GM19099 (cell line): ENCODE measurements around the gene TATDN3.

ENCODE experiments used
- POLR2A ChIP-seq: IDR thresholded peaks from 3 replicates; pipeline ENCODE4 v1.6.1; 2011; ENCODE audit warnings: low read depth; ENCODE audit not compliant: insufficient read length; ENCODE audit errors: extremely low read depth

TATDN3 gene

GRCh38 chr1:212771341-212771740, 20.4 kb upstream of the TATDN3 start:
- TF ChIP-seq POLR2A: no peak

DNA sequence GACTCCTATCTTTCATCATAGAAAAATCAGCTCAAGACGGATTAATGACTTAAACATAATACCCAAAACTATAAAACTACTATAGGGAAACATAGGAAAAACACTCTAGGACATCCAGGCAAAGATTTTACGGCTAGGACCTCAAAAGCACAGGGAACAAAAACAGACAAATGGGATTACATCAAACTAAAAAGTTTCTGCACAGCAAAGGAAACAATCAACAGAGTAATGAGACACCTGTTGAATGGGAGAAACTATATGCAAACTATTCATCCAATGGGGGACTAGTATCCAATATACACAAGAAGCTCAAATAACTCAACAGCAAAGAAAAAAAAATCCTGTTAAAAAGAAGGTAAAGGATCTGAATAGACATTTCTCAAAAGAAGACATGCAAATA, 18.7 kb upstream of the TATDN3 start:
- no peak for TF ChIP-seq POLR2A

- TF ChIP-seq POLR2A: no peak
Measured at GRCh38 chr1:212774584-212774983, 17.1 kb upstream of the TATDN3 start.

- no peak for TF ChIP-seq POLR2A
Measured at GRCh38 chr1:212775241-212775640, 16.5 kb upstream of the TATDN3 start.

GRCh38 chr1:212777151-212777550, 14.5 kb upstream of the TATDN3 start:
- TF ChIP-seq POLR2A: no peak

DNA sequence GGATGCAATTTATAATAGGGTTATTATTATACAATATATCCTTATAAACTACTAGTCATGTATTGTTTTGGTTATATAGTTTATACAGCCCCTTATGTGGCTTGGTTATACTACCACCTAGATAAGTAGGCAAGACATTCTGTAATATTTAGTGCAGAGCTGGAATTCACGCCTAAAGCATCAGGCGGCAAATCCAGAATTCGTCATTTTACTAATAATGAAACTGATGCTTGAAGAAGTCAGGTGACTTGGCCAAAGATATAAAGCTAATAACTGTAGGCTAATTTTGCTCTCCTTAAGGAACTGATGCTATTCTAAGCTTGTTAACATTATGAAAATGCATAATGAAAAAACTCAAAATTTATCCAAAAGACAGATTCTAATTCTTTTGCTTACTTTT, 10.9 kb upstream of the TATDN3 start:
- TF ChIP-seq POLR2A: no peak

DNA sequence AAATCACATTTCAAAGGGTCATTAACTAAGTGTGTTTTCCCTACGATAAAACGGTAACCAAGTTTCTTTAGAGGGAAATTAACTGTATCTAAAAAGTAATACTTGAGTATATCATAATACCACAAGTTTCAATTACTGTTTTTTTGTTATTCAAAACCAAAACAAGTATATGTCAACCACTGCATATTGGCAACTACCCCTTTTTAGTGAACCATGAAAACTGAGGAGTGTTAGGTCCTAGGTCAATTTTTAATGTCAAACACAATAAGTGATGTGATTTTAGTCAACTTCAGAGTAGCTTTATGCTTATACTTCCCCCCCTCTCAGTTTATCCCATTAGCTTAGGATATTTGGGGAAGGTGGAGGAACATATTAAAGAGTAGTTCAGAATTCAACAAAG, 10.5 kb upstream of the TATDN3 start:
- TF ChIP-seq POLR2A: no peak

- no peak for TF ChIP-seq POLR2A
Measured at GRCh38 chr1:212782422-212783154, 9.1 kb upstream of the TATDN3 start.

DNA sequence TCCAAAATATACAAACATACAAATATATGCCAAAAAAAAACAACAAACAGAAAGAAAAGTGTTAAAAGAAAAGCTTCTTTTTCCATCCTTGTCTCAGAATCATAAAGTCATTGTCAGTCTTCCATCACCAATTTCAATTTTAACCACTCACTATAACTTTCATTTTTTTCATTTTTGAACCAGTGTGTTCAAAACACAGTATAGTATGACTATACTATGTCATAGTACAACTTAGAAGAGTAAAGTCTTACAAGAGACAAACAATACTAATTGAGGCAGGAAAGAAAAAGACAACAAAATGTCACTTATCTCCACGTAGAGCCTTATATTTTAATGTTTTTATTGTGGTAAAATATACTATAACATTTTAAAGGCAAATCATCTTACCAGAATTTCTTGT, 7.7 kb upstream of the TATDN3 start:
- TF ChIP-seq POLR2A: no peak

- no peak for TF ChIP-seq POLR2A
Measured at GRCh38 chr1:212785871-212786270, 5.8 kb upstream of the TATDN3 start.

DNA sequence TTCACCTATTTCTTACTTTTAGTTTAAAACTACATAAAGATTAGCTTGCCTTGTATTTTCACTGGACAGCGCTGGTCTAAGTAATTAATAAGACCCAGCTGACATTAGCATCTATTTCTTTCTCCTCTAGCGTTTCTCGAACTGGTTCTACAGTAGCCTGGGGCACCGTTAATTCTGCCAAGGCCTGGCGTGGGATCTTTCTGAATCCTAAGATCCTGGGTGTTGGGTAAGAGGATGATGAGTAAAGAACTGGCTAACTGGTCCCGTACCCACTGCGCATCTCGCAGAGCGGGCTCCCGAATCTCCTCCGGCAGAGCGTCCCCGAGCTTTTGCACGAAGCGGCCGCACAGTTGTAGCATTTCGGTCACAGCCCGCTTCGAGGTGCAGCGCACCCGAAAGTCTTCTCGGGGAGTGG, 426 bp upstream of the TATDN3 start:
- TF ChIP-seq POLR2A: no peak

DNA sequence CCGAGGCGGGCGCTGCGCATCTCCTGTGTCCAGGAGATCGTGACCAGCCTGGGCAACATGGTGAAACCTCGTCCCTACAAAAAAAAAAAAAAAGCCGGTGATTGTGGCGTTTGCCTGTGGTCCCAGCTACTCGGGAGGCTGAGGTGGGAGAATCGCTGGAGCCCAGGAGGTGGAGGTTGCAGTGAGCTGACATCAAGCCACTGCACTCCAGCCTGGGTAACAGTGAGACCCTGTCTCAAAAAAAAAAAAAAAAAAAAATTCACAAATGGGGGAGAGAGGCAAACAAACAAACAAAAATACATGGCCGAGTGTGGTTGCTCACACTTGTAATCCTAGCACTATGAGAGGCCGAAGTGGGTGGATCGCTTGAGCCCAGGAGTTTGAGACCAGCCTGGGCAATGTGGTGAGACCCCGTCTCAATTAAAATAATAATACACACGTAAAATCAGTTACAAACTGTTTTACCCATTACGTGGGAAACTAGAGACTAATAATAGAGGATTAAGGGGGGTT, 758 bp downstream of the TATDN3 start:
- TF ChIP-seq POLR2A: no peak

GRCh38 chr1:212794561-212795014, 2.9 kb downstream of the TATDN3 start:
- TF ChIP-seq POLR2A: peak; percentile 38

DNA sequence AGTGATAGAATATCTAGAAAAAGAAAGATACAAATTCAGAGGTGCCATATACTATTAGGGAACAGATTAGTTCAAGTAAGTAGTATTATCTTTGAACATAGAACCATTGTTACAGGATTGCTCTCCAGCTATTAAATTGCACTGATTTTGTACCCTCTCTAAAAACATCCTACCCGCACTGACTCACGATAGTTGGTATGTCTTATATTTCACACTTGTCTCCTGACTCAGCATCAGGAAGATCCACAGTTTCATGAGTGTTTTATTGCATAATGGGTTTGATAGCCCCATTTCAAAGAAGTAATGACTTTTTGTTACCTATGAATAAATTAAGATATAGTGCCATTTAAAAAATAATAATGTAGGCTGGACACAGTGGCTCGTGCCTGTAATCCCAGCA, 6.0 kb downstream of the TATDN3 start:
- TF ChIP-seq POLR2A: no peak

GRCh38 chr1:212805767-212806166, 14.1 kb downstream of the TATDN3 start:
- no peak for TF ChIP-seq POLR2A

DNA sequence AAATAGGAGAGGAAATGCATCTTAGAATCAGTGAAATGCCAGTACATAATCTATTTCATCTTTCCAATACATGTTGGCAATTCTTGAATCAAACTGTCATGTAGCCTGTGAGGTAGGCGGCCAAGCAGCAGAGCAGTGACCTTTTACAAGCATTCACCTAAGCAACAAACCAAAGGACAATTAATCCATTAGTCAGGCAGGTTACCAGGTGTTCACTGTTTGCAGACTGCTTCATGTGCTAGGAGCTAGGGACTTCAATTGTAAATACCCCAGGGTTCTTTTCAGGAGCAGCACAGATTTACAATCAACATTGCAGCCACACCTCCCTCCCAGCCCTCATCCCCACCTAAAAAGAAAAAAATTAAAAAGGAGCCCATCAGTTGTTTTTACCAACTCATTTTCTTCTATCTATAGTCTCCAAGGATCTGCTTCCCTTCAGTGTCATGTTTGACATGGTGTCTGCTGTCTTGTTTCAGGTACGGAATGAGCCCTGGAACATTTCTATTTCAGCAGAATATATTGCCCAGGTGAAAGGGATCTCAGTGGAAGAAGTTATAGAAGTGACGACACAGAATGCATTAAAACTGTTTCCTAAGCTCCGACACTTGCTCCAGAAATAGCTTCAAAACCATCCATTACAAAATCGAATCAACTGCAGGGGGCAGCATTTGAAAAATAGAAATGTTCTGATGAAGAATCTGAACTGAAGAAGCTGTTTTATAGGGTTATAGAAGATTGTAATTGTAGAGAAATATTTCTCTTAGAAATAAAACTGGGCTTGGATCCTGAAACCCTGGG, 23.0 kb downstream of the TATDN3 start:
- TF ChIP-seq POLR2A: no peak
